Coronary artery (tissue), 2 donors: Measurements from ENCODE around the gene BPIFB3.

Source experiments
- DNase-seq: peaks from one replicate; pipeline ENCODE4 v3.0.0-alpha.2; 2017; ENCODE audit warnings: low spot score
- H3K27ac ChIP-seq, 2 donors: fragments of 200-600 bp; sonication (generic); one replicate each; pipeline ENCODE4 v1.5.1; 2016 to 2019
- H3K4me3 ChIP-seq: fragments of 200-600 bp; sonication (generic); 2 replicates; pipeline ENCODE4 v1.5.1; 2016; ENCODE audit warnings: mild to moderate bottlenecking, moderate library complexity
- TF ChIP-seq, protein P1 (sequence below): fragments of 200-600 bp; sonication (generic); IDR thresholded peaks from one replicate; pipeline ENCODE4 v1.5.1; 2019; ENCODE audit warnings: antibody characterized with exemption

Gene BPIFB3

DNA sequence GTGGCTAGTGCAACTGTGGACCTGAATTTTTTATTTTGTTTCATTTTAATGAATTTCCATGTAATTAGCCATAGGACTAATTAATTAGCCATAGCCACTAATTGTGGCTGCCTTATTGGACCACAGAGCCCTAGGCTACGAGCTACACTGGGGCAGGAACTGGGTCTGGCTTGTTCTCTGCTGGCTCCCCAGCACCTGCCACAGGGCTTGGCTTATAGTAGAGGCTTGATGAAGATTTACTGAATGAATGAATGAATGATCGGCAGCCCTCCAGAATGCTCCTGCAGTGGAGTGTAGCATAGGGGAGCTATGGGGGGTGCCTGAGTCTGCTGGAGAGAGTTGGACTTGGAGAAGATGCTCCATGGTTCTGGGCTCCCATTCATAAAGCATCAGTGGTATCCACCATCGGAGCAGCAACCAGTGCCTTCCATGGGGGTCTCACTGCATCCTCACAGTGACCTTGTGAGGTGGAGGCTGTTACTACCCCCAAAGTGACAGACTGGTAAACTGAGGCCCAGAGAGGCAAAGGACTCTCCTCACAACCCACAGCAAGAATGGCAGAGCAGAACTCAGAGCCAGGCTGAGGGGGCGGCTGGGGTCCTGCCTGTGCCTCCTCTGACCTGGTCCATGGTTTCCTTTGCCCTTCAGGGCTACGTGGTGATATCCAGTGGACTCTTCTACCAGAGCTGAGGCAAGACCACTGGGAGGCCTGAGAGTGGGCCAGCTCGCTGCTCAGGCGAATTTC lies 30.8 kb upstream of the BPIFB3 start:
- Histone ChIP-seq H3K27ac (no peak overlapping the region), H3K4me3 (no peak overlapping the region)
- DNase-seq: no peak
- TF ChIP-seq, protein P1, sequence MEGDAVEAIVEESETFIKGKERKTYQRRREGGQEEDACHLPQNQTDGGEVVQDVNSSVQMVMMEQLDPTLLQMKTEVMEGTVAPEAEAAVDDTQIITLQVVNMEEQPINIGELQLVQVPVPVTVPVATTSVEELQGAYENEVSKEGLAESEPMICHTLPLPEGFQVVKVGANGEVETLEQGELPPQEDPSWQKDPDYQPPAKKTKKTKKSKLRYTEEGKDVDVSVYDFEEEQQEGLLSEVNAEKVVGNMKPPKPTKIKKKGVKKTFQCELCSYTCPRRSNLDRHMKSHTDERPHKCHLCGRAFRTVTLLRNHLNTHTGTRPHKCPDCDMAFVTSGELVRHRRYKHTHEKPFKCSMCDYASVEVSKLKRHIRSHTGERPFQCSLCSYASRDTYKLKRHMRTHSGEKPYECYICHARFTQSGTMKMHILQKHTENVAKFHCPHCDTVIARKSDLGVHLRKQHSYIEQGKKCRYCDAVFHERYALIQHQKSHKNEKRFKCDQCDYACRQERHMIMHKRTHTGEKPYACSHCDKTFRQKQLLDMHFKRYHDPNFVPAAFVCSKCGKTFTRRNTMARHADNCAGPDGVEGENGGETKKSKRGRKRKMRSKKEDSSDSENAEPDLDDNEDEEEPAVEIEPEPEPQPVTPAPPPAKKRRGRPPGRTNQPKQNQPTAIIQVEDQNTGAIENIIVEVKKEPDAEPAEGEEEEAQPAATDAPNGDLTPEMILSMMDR: no peak

DNA sequence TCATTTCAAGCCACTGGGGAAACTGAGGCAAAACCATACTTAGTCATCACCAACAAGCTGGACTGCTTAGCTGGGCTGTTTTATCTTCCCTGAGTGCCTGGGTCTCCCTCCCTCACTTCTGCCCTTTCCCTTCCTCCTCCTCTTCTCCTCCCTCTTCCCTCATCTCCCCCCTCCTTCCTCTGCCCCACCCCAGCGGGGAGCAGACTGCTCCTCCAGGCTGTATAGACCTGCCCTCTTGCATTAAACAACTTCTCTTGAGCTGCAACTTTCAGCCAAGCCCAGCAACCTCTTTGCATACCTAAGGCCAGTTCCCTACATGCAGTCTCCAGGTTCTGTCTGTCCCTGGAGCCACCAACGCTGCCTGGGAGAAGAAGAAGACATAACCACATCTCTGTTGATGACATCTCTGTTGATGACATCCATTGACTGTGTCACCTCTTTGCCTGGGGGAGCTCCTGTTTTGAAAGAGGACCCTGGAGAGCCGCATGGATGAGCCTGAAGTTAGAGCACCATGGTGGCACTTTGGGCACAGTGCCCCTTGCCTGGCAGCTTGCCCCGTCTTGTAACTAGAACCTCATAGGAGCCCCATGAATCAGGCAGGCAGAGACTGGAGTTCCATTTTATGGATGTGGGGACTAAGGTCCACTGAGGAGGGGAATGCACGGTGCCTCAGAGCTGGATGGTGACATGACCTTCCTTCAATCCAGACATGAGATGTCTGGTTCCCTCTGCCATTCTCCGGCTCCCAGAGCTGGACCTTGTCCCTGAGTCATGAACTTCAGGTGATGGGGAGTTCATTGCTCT lies 30.1 kb upstream of the BPIFB3 start:
- DNase-seq: no peak
- TF ChIP-seq, protein P1: no peak
- no peak overlapping the region for H3K4me3 ChIP-seq
- H3K27ac ChIP-seq: no peak overlapping the region

DNA sequence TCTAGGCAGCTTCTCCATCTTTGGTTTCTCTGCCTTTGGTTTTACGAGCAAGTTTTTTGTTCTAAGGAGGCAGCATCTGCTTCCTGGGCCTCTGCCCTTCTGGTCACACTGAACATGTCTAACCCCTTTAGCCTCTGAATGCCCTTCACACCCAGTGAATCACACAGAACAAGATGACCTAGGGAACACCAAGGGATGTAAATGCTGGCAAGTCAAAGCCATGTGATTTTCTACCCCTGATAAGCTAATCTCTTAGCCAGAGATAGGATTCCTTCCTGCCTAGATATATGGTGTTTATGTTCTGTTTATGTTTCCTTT lies 29.5 kb upstream of the BPIFB3 start:
- Histone ChIP-seq H3K27ac (no peak overlapping the region), H3K4me3 (no peak overlapping the region)
- DNase-seq: no peak
- TF ChIP-seq, protein P1: no peak

DNA sequence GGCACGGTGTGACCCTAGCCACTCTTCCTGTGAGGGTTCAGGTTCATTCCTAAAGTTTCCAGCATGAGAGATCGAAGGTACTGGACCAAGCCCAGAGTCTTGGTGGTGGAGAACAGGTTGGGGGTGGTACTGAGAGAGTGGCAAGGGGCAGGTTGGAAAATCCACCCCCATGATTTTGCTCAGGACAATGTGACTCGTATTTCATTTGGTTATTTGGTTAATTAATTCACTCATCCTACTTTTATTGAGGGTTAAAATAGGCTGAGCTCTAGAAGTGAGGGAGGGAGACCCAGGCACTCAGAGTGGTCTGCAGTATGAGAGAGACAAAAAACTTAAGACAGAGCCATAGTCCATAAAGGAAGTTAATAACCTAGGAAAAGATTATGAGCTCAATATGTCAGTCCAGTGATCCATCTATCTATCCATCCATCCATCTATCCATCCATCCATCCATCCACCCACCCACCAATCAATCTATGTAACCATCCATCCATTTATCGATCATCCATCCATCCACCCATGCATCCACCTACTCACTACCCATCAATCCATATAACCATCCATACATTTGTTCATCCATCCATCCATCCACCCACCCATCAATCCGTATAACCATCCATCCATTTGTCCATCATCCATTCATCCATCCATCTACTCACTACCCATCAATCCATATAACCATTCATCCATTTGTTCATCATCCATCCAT lies 28.9 kb upstream of the BPIFB3 start:
- H3K27ac ChIP-seq: no peak overlapping the region
- TF ChIP-seq, protein P1: no peak

DNA sequence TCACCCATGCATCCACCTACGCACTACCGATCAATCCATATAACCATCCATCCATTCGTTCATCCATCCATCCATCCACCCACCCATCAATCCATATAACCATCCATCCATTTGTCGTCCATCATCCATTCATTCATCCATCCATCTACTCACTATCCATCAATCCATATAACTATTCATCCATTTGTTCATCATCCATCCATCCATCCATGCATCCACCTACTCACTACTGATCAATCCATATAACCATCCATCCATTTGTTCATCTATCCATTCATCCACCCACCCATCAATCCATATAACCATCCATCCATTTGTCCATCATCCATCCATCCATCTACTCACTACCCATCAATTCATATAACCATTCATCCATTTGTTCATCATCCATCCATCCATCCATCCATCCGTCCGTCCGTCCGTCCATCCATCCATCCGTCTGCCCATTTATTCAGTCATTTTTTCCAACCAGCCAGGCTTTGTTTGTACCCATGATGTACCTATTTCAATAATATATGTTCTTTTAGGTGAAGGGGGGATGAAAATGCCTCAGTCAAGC lies 28.3 kb upstream of the BPIFB3 start:
- no peak overlapping the region for H3K4me3 ChIP-seq
- DNase-seq: no peak
- no peak overlapping the region for H3K27ac ChIP-seq
- TF ChIP-seq, protein P1: no peak

More for the DNA sequence above, 28.9 kb upstream of the BPIFB3 start:
- DNase-seq: no peak
- H3K4me3 ChIP-seq: no peak overlapping the region

DNA sequence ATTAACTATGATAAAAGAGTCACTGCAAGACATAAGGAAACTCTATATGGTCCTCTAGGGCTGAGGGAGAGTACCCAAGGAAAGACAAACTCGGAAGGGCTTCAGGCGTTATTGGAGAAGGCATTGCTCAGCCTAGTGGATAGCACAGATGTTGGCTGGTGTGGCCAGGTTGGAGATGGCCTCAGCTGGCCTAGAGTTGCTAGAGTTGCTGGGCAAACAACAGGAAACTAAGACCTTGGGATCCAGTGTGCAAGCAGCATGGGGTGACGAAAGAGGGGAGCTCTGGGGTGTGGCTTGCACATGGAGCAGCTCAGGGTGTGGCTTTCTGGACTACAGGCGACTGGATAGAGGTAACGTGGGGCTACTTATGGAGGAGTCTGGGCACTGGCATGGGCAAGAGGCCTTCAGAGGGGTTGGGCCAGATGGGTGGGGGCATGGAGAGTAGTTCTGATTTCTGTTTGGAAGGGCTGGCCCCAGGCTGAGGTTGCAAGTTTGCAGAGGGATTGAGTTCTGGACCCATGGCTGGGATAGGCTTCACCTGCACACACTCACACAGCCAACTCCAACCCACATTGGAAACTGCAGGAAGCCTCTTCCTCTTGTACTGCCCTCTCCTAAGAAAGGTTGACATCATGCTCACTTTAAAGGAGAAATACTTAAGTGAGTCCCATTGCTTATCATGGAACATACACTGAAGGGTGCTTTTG lies 27.5 kb upstream of the BPIFB3 start:
- Histone ChIP-seq H3K27ac (no peak overlapping the region), H3K4me3 (no peak overlapping the region)
- no peak for DNase-seq
- TF ChIP-seq, protein P1: no peak
